Endothelial cell of umbilical vein (primary cell): Measurements from ENCODE around the gene HYDIN.
"Not testable (repeated sequence)": the region's sequence is repeated elsewhere in the genome, so short reads cannot be mapped to it uniquely, and the experiment has no call there.

Experiments
- CTCF ChIP-seq, 2 donors: IDR thresholded peaks; 1 replicate in 1 of 2; 2 replicates in 1 of 2; pipeline ENCODE4 v1.5.1; 2011; ENCODE audit warnings: low read length in 2 of 2, mild to moderate bottlenecking in 2 of 2, moderate library complexity in 2 of 2, control low read depth in 1 of 2, inconsistent platforms in 1 of 2, low read depth in 1 of 2; ENCODE audit not compliant: insufficient read depth in 1 of 2; ENCODE audit errors: extremely low read depth in 1 of 2
- EZH2 ChIP-seq: IDR thresholded peaks from 2 replicates; pipeline ENCODE4 v1.6.1; 2012; ENCODE audit warnings: borderline replicate concordance, low read depth, mild to moderate bottlenecking, moderate library complexity, low read length, inconsistent platforms; ENCODE audit not compliant: severe bottlenecking
- GATA2 ChIP-seq: IDR thresholded peaks from 2 replicates; pipeline ENCODE4 v1.7.0; 2011; ENCODE audit warnings: low read depth, mild to moderate bottlenecking, moderate library complexity, mixed read lengths, low read length; ENCODE audit not compliant: insufficient read length, insufficient read depth
- JUN ChIP-seq: IDR thresholded peaks from 2 replicates; pipeline ENCODE4 v1.6.1; 2011; ENCODE audit warnings: borderline replicate concordance, low read depth; ENCODE audit not compliant: insufficient read length, insufficient read depth
- MAX ChIP-seq: IDR thresholded peaks from 2 replicates; pipeline ENCODE4 v1.6.1; 2011; ENCODE audit not compliant: insufficient read depth, insufficient read length
- MYC ChIP-seq: IDR thresholded peaks from one replicate; pipeline ENCODE4 v1.6.1; 2011; ENCODE audit warnings: mild to moderate bottlenecking, low read depth, low read length
- POLR2A ChIP-seq: IDR thresholded peaks from 2 replicates; pipeline ENCODE4 v1.6.1; 2012; ENCODE audit warnings: low read depth, mild to moderate bottlenecking, control low read depth, low read length
- POLR2AphosphoS5 ChIP-seq: IDR thresholded peaks from 2 replicates; pipeline ENCODE4 v1.6.1; 2012; ENCODE audit warnings: low read depth, mild to moderate bottlenecking, control low read depth, low read length, moderate library complexity; ENCODE audit not compliant: insufficient read depth

DNA sequence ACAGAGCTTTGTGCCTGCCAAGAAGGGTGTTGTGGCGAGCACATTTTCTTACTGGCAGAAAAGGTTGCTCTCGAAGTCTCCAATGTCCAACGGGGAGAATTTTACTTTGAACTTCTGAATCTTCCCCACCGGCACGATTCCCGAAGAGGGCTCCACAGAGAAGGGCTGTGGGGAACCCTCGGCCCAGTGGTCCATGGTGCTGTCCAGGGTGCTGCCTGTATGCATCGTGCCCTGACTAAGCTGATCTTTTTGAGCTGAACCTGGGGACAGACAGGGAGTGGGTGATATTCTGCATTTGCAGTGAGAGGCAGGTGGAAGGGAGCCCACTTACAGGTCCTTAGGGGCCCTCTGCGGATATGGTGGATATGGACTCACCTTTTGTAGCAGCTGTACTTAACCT, 368.5 kb downstream of the HYDIN start:
- not testable (repeated sequence) for TF ChIP-seq POLR2A; EZH2; POLR2AphosphoS5; CTCF (IDR thresholded peaks at IDR 0.05; ENCODE audit: extremely low read depth in 1 of 2, insufficient read depth in 1 of 2, low read depth in 1 of 2, low read length in 2 of 2); MYC; GATA2; MAX; JUN
